Inferior parietal cortex (tissue), 1 donor: ENCODE measurements around the gene GXYLT2.
A peak's percentile ranks its signal among the peaks of the same experiment; 100 is the strongest.
"Not testable (repeated sequence)": the region's sequence is repeated elsewhere in the genome, so short reads cannot be mapped to it uniquely, and the experiment has no call there.

ENCODE experiments used
- DNase-seq: peaks from one replicate; pipeline ENCODE4 v3.0.0-alpha.2; 2016; ENCODE audit errors: extremely low spot score

The GXYLT2 gene

DNA sequence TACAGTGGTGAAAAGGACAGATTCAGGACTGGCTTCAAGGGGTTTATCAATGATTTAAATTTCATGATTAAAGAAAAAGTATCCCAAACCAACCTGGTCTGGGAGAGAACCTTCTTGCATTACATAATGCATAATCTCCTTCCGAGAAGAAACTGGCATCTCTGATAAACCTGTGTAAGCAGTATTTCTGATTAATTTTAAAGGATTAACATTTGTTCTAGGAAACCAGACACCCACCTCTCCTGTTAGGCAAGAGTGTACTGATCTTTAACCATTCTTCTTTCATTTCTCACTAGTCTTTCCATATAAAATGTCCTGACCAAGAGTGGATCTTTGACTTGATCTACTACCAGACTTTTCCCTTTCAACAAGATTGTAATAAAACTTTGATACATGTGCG, 85.9 kb downstream of the GXYLT2 start:
- DNase-seq, result no peak

DNA sequence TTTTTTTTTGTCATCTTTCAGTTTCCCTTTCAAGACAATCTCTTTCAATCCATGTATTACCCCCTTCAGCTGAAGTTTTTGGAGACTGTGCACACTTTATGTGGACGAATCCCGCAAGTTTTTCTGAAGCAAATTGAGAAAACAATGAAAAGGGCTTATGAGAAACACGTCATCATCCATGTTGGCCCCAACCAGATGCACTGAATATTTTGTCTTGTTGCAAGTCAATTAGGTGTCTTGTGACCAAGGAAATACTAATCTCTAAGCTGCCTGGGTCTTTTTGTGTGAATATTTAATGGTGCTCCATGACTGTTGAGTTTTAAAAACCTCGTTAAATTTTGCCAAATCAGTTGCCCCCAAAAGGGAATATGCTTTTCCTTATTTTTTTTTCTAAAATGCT, 87.1 kb downstream of the GXYLT2 start:
- DNase-seq, result no peak

DNA sequence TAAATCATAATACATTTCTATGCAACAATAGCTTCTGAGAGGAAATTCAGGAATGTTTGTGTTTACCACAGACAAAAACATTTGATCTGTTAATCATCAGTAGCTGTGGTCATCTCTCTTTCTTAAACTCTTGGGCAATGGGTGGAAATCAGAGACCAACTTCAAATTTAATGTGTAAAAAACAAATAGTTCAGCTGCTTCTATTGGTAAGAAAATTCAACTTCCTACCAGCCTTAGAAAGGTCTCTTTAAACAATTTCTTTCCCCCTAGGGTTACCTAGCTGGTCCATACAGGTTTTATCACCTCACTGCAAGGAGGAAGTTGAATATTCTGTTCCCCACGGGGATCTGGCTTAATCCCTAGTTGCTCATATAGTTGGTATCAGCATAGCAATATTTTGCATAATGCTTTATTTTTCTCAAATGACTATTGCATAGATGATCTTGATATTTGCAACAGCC, 88.5 kb downstream of the GXYLT2 start:
- no peak for DNase-seq

GRCh38 chr3:72977060-72977808, 89.4 kb downstream of the GXYLT2 start:
- DNase-seq, result no peak

DNA sequence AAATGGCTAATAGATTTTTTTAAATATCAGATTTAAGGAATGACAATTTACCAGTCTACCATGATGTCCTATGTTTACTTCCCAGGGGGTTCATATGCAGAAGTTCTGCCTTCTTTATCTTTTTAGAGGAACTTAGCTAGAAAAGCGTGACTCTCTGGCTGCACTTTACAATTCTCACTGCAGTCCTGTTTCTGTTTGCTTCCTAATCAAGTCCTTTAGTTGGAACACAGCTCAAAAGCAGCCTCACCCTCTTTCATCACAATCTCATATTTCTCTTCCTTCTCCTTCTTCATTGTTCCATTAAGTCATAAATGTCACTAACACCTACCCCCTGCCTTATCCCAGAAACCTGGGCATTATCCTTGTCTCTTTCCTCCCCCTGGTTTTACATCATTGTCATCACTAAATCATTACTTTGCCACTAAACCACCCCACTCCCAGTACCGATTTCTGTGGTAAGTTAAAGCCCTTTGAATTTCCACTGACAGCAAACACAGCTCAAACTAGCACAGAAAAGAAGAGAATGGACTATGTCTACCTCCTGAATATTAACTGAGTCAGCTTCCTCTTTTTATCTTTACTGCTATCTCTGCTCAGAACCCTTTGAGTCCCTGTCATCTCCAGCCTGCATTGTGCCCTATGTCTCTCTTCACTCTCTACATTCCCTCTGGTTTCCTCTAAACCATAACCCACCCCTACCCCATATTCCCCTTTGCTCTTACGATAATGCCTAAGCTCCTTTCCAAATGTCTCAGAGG, 94.9 kb downstream of the GXYLT2 start:
- no peak for DNase-seq

DNA sequence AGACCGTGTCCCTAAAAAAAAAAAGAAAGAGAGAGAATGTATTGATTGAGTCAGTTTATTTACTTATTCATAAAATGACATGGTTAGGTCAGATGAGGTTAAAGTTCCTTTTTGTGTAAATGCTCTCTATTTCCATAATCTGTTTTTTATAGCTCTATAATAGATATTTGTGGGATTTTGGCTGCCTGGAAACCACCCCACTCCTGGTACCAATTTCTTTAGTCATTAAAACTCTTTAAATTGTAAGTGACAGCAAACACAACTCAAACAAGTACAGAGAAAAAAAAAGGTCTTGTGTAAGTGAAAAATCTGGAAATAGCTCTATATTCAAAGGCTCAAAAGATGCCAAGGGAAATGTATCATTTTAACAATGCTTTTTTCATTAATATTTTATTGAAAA, 97.7 kb downstream of the GXYLT2 start:
- no peak for DNase-seq

DNA sequence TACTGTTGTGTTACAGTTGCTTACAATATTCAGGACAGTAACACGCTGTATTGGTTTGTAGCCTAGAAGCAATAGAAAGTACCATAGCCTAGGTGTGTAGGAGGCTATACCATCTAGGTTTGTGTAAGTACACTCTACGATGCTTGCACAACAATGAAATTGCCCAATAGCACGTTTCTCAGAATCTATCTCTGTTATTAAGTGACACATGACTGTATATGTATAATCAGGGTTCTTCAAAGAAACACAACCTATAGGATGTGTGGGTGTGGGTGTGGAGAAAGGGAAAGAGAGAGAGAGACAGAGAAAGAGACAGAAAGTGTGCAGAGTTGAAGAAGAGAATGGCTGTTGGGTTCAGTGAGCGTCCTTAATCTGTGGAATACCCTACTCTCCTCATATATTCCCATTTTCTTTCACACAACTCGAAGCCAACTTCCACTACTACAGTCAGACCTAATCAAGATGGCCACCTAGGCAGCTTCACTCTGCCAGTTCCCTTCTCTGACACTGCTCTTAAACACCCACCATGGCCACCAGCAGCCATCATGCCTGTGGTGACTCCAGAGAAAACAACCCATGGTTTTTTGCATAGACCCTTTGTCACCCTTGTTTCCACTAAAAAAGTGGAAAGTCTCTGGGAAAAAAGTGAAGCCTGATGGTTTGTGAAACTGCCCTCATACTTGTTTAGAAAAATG, 103.0 kb downstream of the GXYLT2 start:
- no peak for DNase-seq

GRCh38 chr3:72991522-72991921, 103.7 kb downstream of the GXYLT2 start:
- no peak for DNase-seq

GRCh38 chr3:72993391-72993790, 105.5 kb downstream of the GXYLT2 start:
- no peak for DNase-seq

GRCh38 chr3:72995337-72995736, 107.5 kb downstream of the GXYLT2 start:
- no peak for DNase-seq

GRCh38 chr3:72996121-72996472, 108.3 kb downstream of the GXYLT2 start:
- DNase-seq, result no peak

DNA sequence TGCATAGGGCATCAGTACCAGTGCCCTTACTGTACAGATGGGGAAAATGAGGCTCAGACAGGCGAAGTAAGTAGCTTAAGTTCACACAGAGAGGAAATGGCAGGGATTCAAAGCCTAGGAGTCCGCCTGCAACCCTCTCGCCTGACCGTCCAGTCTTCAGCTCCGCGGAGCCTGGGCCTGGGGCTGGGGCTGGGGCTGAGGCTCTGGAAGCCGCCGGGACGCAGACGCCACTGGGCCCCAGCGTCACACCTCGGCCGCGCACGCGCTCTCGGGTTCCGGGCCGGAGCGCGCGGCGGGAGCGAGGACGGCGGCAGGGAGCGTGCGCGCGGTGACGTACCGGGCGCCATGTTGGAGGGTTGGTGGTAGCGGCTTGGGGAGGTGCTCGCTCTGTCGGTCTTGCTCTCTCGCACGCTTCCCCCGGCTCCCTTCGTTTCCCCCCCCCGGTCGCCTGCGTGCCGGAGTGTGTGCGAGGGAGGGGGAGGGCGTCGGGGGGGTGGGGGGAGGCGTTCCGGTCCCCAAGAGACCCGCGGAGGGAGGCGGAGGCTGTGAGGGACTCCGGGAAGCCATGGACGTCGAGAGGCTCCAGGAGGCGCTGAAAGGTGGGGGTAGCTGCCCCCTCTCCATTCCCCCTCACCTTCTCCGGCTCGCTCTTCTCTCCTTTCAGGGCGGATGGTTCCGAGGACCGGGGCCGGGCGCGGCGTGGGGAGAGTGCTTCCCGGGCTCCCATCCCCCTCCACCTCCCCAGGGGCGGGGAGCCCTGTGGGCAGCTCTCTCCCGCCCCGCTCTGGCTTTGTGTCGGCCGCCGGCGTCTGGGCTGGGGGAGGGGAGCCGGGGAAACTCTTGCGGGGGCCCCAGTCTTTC, 108.9 kb downstream of the GXYLT2 start, which contains the start of gene PPP4R2:
Gene PPP4R2 (plus strand): TSS at position 339 of the 861 bp plus-strand sequence. CDS start 227 bp downstream, at position 566.
- DNase-seq, result peak; percentile 90

DNA sequence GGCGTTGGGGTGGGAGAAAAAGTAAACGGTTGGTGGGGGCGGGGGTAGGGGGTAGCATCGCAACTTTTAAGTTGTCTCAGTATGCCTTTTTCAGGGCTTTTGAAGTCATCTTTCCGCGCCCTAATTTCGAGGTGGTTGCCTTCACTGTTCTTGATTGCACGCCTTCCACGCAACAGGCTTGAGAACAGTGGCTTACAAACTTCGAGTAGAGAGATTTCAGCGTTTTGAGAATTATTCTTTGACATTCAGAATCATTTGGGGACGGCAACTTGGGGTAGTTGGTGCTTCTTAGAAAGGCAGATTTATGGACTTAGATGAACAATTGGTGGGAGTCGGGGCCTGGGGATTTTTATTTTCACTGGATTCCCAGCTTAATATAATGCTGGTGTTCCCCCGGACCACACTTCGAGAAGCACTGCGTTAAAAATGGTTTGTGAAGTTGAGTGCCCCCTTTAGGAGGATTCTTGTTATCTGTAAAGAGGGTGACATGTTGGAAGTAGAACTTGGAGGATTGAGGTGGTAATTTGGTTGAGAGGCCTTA, 109.6 kb downstream of the GXYLT2 start:
- DNase-seq, result peak; percentile 75

DNA sequence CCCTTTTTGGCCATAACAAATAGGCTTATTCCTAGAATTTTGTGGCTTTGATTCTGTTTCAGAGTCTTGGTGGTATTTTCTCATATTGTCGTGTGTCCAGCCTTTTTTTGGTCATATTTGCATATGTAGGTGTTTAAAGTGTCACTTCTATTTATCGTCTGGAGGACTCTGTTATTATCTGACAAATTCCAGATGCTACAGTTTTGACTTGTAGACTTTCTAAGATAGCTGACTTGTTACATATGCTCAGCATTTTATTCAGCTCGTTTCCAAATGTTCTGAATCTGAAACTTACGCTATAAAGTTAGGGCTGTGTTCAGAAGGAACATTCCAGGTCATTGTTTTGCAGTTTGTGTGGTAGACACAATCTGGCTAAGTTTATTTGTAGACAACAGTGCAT, 110.6 kb downstream of the GXYLT2 start:
- no peak for DNase-seq

- DNase-seq, result no peak
These were observed 112.1 kb downstream of the GXYLT2 start for GRCh38 chr3:72999951-73000350.

- not testable (repeated sequence) for DNase-seq
These were observed 115.2 kb downstream of the GXYLT2 start for GRCh38 chr3:73003050-73003449.

DNA sequence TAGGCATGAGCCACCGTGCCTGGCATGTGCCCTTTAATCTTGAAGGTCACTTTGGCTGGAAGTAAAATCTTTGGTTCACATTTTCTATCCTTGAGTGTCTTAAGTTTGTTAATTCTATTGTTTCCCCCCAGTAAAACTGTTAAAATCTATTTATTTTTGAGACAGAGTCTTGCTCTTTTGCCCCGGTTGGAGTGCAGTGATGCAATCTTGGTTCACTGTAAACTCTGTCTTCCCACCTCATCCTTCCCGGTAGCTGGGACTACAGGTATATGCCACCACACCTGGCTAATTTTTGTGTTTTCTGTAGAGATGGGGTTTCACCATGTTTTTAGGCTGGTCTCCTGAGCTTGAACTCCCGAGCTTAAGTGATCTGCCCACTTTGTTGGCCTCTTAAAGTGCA, 116.5 kb downstream of the GXYLT2 start:
- DNase-seq, result no peak

DNA sequence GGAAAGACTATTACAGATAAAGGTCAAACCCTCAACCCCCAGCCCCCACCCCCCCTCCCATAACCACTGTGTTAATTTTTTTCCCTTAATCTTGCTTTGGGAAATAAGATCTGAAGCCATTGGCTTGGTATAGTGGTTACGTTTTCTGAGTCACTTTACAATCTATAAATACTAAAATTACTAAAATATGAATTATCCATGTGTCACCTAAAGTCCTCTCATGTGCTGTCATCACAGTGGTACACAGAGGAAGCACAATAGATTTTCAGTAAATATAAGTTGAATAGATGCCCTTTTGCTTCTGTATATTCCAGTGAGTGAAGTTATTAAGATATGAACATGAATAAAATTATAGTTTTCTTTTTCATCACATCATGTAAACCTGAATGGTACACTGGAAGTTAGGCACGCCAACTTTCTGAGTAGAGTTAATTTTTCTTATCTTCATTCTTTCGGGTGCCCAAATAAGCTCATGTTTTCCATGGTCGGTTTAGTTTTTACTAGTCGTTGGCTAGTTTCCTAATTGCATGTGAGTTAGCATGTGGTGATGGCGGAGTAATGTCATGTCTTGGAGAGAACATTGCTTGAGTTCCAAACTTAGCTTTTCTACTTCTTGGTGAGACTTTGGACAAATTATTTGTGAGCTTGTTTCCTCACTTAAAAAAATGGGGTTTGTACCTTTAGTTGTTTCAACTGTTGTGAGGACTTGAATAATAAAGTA, 120.3 kb downstream of the GXYLT2 start:
- DNase-seq, result no peak

DNA sequence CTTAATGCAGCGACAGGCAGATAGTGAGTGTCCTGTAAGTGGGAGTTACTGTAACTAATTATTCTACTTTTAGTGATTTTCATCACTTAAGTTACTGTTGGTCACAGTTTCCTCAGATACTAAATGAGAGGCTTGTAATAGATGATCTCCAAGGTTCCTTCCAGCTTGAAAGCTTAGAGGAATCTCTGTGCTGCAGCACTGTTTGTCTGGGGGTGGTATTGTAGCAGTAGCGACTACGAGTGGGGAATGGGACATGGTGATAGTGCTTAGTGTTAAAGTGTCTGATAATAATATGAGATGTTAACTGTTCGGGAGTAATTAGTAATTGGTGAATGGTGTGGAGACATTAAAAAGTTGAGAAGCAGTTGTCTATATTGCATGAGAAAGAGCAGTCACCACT, 121.2 kb downstream of the GXYLT2 start:
- no peak for DNase-seq

DNA sequence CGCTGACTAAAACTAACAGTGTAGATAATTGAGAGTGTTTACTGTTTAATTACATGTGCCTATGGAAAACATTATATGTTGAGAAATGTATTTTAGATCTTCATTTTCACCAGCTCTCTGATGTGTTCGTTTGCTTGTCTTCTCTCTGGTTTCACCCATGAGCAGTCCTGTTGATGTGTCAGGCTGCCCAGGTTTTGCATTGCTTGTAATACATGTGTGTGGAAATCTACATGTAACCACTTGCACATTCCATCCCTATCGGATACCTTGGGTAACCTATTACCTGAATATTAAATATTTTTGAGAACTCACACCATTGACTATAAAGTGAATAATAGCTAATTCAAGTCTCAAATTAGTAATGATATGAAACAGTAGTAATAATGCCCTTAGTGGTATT, 121.9 kb downstream of the GXYLT2 start:
- DNase-seq, result no peak

- no peak for DNase-seq
These were observed 122.3 kb downstream of the GXYLT2 start for GRCh38 chr3:73010158-73010557.
